22Rv1 (cell line): ENCODE results near the gene EPS8L1.

Source experiments
- ZFX ChIP-seq: fragments of 450-650 bp; IDR thresholded peaks from 2 replicates; pipeline ENCODE4 v1.6.1; 2017; ENCODE audit warnings: antibody characterized with exemption, borderline replicate concordance
- TF ChIP-seq, protein P1 (sequence below): fragments of 450-650 bp; IDR thresholded peaks from 2 replicates; pipeline ENCODE4 v1.5.1; 2017; ENCODE audit warnings: mild to moderate bottlenecking

DNA sequence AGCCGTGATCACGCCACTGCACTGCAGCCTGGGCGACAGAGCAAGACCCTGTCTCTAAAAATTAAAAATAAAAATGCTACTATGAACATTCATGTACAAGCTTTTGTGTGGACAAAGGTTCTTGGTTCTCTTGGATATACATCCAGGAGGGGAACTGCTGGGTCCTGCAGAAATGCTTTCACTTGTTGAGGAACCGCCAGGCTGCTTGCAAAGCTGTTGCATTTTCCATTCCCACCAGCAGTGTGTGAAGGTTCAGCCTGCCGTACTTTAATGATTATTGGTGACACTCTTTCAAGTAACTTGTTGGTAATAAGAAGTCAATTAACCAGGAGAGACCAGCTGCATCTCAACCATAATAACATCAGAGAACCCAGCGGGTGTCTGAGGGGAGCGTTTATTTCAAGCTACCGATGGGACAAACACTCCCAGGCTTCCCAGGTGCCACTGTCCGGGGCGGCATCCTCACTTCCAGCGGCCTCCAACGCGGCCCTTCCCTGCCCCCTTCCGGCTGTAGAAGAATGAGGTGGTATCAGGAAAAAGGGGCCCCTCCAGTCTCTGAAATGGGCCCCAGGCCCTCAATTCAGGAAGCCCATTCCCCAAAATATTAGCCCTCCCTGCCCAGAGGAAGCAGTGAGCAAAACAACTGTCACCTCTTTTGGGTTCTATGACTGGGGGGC, 56.9 kb downstream of the EPS8L1 start:
- TF ChIP-seq, protein P1, sequence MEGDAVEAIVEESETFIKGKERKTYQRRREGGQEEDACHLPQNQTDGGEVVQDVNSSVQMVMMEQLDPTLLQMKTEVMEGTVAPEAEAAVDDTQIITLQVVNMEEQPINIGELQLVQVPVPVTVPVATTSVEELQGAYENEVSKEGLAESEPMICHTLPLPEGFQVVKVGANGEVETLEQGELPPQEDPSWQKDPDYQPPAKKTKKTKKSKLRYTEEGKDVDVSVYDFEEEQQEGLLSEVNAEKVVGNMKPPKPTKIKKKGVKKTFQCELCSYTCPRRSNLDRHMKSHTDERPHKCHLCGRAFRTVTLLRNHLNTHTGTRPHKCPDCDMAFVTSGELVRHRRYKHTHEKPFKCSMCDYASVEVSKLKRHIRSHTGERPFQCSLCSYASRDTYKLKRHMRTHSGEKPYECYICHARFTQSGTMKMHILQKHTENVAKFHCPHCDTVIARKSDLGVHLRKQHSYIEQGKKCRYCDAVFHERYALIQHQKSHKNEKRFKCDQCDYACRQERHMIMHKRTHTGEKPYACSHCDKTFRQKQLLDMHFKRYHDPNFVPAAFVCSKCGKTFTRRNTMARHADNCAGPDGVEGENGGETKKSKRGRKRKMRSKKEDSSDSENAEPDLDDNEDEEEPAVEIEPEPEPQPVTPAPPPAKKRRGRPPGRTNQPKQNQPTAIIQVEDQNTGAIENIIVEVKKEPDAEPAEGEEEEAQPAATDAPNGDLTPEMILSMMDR = no peak
- TF ChIP-seq ZFX = no peak
